ENCODE data around the gene RAVER1. TPM values are rescaled to one million over a fixed set of nuclear protein-coding genes. Genes with fewer than 3 reads are reported as not detected.
"Not testable (repeated sequence)": the region's sequence is repeated elsewhere in the genome, so short reads cannot be mapped to it uniquely, and the experiment has no call there.

The RAVER1 gene
- total RNA-seq, 1 donor from 2014 or later, result 24.8 TPM

DNA sequence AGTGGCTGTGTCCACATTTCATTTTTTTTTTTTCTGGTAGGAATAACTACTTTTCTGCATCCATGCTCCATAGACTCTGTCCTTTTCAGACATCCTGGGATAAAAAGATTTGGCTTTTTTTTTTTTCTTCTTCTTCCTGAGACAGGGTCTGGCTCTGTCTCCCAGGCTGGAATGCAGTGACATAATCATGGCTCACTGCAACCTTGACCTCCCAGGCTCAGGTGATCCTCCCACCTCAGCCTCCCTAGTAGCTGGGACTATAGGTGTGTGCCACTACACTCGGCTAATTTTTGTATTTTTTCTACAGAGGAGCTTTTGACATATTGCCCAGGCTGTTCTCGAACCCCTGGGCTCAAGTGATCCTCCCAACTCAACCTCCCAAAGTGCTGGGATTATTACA, 10.2 kb upstream of the RAVER1 start:
- no peak for DNase-seq
- Mint-ChIP-seq H3K4me1 (ENCODE audit: low read depth, unreplicated experiment) (no peaks in the 10 kb centered on the region), H3K9me3 (ENCODE audit: unreplicated experiment) (peaks cover 5% of the 10 kb centered on the region), H3K27me3 (ENCODE audit: unreplicated experiment) (peaks cover 4% of the 10 kb centered on the region), H3K27ac (ENCODE audit: unreplicated experiment) (no peak overlapping the region), H3K4me3 (ENCODE audit: unreplicated experiment) (no peak overlapping the region), H3K36me3 (ENCODE audit: unreplicated experiment) (no peaks in the 10 kb centered on the region)
- TF ChIP-seq, protein P1, sequence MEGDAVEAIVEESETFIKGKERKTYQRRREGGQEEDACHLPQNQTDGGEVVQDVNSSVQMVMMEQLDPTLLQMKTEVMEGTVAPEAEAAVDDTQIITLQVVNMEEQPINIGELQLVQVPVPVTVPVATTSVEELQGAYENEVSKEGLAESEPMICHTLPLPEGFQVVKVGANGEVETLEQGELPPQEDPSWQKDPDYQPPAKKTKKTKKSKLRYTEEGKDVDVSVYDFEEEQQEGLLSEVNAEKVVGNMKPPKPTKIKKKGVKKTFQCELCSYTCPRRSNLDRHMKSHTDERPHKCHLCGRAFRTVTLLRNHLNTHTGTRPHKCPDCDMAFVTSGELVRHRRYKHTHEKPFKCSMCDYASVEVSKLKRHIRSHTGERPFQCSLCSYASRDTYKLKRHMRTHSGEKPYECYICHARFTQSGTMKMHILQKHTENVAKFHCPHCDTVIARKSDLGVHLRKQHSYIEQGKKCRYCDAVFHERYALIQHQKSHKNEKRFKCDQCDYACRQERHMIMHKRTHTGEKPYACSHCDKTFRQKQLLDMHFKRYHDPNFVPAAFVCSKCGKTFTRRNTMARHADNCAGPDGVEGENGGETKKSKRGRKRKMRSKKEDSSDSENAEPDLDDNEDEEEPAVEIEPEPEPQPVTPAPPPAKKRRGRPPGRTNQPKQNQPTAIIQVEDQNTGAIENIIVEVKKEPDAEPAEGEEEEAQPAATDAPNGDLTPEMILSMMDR (IDR thresholded peaks at IDR 0.05; ENCODE audit: partially characterized antibody, unreplicated experiment), result no peak

DNA sequence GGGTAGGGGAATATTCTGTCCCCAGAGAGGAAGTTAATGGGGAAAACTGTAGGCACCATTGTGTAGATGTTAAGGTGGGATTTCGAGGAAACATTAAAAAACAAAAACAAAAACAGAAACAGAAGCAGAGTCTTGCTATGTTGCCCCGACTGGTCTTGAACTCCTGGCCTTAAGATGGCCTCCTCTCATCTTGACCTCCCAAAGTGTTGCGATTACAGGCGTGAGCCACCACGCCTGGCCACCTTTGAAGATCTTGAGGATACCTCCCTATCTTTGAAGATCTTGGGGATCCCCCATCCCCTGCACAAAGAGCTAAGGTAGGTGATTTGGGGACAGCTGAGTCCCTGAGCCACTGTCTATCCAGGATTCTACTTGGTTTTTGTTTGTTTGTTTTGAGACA, 6.6 kb upstream of the RAVER1 start:
- Mint-ChIP-seq H3K27ac (ENCODE audit: unreplicated experiment) (no peak overlapping the region), H3K4me3 (ENCODE audit: unreplicated experiment) (no peak overlapping the region), H3K9me3 (ENCODE audit: unreplicated experiment) (peaks cover 7% of the 10 kb centered on the region), H3K36me3 (ENCODE audit: unreplicated experiment) (no peaks in the 10 kb centered on the region), H3K4me1 (ENCODE audit: low read depth, unreplicated experiment) (no peaks in the 10 kb centered on the region), H3K27me3 (ENCODE audit: unreplicated experiment) (peaks cover 4% of the 10 kb centered on the region)
- TF ChIP-seq, protein P1 (IDR thresholded peaks at IDR 0.05; ENCODE audit: partially characterized antibody, unreplicated experiment), result no peak
- no peak for DNase-seq

DNA sequence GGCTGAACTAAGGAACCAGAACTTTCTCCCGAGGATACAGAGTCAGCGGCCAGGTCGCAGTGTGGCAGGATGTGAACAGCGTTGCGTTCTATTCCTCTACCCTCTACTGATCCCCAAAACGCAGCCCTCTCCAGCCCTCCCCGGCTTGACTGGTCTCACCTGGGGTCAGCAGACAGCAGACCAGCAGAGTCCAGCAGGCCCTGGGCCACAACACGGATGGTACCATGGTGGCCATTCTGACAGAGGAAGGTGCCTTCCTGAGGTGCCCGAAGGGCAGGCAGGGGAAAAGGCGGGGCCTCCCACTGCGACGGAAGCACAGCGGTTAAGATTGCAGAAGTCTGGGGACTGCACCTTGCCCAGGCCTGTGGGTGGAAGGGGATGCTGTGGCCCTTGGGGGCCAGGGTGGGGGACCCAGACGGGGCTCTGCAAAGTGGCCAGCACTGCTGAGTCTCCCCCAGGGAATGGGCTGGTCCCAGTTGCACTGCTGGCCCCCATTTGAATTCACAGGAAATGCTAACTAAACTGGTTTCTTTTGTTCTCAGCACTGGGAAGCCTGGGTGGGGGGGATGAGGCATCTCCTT, 6.1 kb upstream of the RAVER1 start, which contains the start of gene ICAM3:
TSS of gene ICAM3 (minus strand) at position 245 of the 581 bp plus-strand sequence. CDS start at position 235, 10 bp downstream.
- TF ChIP-seq, protein P1 (IDR thresholded peaks at IDR 0.05; ENCODE audit: partially characterized antibody, unreplicated experiment), result no peak
- Mint-ChIP-seq H3K4me1 (ENCODE audit: low read depth, unreplicated experiment) (no peaks in the 10 kb centered on the region), H3K36me3 (ENCODE audit: unreplicated experiment) (no peaks in the 10 kb centered on the region), H3K27ac (ENCODE audit: unreplicated experiment) (no peak within 1 kb of the TSS), H3K27me3 (ENCODE audit: unreplicated experiment) (peaks cover 4% of the 10 kb centered on the region), H3K4me3 (ENCODE audit: unreplicated experiment) (no peak within 1 kb of the TSS), H3K9me3 (ENCODE audit: unreplicated experiment) (peaks cover 7% of the 10 kb centered on the region)
- no peak for DNase-seq

DNA sequence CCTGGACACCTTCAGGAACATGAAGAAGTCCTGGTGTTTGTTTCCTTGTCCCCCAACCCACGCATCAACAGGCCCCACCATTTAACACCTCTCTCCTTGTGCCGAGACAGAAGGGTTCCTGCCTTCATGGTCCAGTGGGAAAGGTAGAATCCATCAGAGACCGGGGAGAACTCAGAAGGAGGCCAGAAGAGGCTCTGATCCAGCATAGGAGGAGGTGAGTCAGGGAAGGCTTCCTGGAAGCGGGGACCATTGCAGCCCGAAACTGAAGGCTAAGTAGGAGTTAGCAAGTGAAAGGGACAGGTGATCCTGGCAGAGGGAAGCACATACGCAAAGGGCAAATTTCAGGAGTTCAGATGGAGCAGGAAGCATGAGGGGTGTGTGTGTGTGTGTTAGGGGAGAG, 5.6 kb upstream of the RAVER1 start:
- no peak for DNase-seq
- H3K36me3 Mint-ChIP-seq (ENCODE audit: unreplicated experiment), result no peaks in the 10 kb centered on the region
- TF ChIP-seq, protein P1 (IDR thresholded peaks at IDR 0.05; ENCODE audit: partially characterized antibody, unreplicated experiment), result no peak
- H3K27me3 Mint-ChIP-seq (ENCODE audit: unreplicated experiment), result peaks cover 7% of the 10 kb centered on the region
- no peak overlapping the region for H3K27ac Mint-ChIP-seq (ENCODE audit: unreplicated experiment)
- no peak overlapping the region for H3K4me3 Mint-ChIP-seq (ENCODE audit: unreplicated experiment)
- H3K4me1 Mint-ChIP-seq (ENCODE audit: low read depth, unreplicated experiment), result peaks cover 1% of the 10 kb centered on the region
- H3K9me3 Mint-ChIP-seq (ENCODE audit: unreplicated experiment), result peaks cover 9% of the 10 kb centered on the region

DNA sequence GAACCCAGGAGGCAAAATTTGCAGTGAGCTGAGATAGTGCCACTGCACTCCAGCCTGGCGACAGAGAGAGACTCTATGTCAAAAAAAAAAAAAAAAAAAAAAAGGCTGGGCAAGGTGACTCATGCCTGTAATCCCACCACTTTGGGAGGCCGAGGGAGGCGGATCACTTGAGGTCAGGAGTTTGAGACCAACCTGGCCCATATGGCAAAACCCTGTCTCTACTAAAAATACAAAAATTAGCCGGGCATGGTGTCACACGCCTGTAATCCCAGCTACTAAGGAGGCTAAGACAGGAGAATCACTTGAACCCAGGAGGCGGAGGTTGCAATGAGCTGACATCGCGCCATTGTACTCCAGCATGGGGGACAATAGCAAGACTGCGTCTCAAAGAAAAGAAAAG, 3.4 kb upstream of the RAVER1 start:
- DNase-seq; H3K4me3 Mint-ChIP-seq (ENCODE audit: unreplicated experiment); H3K4me1 Mint-ChIP-seq (ENCODE audit: low read depth, unreplicated experiment); H3K27me3 Mint-ChIP-seq (ENCODE audit: unreplicated experiment); H3K27ac Mint-ChIP-seq (ENCODE audit: unreplicated experiment); H3K9me3 Mint-ChIP-seq (ENCODE audit: unreplicated experiment); H3K36me3 Mint-ChIP-seq (ENCODE audit: unreplicated experiment): not testable (repeated sequence)
